Activated CD8-positive, alpha-beta memory T cell treated with anti-CD3 and anti-CD28 coated beads for 24 hours (primary cell): ENCODE results near the gene CORO2A.

ENCODE experiments used
- DNase-seq: peaks from one replicate; pipeline ENCODE4 v3.0.0-alpha.2; 2020

Gene CORO2A

DNA sequence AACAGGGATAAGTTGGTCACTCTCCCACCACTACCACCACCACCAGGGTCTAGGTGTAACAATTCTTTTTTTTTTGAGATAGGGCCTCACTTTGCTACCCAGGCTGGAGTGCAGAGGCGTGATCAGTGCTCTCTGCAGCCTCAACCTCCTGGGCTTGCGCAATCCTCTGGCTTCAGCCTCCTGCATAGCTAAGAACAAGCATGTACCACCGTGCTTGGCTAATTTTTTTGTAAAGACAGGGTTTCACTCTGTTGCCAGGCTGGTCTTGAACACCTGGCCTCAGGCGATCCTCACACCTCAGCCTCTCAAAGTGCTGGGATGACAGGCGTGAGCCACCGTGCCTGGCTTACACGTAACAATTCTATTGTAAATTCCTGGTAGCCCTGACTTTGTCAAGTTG is 27.5 kb downstream of the CORO2A start:
- DNase-seq = no peak

DNA sequence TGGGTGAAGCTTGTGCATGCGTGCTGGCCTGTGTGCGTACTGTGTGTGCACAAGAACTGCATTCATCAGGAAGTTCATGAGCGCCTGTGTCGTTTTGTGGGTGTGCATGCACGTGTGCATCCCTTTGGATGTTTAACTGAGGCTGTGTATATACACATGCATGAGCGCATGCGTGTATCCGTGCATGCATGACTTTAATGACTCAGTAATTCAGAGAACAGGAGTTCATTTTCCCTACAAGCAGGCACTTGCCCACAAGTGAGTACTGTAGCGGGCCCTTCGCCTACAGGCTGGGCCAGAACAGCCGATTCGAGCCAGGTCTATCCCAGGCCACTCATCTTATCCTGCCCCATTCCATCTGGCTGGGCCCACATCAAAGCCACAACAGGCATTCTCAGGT is 29.8 kb downstream of the CORO2A start:
- no peak for DNase-seq

DNA sequence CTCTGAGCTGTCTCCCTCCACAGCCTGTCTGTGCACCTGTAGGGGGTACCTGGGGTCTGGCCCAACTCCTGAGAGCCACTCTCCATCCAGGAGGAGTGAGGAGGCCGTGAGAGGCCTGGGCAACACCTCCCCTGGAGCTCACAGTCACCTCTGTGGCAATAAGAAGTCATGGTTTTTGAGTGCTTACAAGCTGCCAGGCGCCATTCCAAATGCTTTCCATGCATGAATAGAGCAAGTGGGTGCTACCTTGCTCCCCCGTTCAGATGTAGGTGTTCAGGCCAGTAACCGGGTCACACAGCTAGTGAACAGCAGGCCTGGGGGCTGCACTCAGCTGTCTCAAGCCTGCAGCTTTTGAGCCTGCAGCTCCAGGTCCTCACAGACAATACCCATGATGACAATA is 30.6 kb downstream of the CORO2A start:
- no peak for DNase-seq

GRCh38 chr9:98159790-98160189 is 32.6 kb downstream of the CORO2A start:
- DNase-seq = no peak

DNA sequence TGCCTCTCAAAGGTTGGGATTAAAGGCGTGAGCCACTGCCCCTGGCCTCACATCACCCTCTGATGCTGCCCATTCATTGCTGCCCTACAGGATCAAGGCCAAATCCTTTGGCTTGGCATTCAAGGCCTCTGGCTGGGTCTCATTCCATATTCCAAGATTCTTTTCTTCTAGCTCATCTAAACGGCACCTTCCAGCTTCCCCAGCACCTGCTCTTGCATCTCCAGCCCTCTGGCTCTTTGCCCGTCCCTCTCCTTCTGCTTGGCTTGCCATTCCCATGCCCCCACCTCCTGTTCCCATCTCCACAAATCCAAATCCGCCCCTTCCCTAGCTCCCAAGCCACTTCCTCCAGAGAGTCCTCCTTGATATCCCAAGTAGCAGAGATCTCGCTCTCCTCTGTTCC is 33.1 kb downstream of the CORO2A start:
- no peak for DNase-seq

- DNase-seq = no peak
Measured at GRCh38 chr9:98158071-98158831, 34.2 kb downstream of the CORO2A start.

- DNase-seq = no peak
Measured at GRCh38 chr9:98157372-98157771, 35.1 kb downstream of the CORO2A start.

DNA sequence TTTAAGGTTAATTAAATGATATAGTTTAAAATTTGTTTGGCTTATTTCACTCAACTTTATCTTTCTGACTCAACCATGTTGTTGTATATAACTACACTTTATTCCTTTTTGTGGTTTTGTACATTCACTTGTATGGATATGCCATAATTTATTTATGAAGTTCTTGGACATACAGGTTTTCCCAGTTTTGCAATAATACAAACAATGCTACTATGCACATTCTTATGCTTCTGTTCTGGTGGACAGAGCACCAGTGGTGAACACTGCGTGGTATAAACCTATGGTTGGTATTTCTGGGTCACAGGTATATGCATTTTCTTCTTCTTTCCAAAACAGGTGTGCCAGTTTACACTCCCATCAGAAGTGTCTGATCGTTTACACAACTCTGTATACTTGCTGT is 37.8 kb downstream of the CORO2A start:
- DNase-seq = no peak

DNA sequence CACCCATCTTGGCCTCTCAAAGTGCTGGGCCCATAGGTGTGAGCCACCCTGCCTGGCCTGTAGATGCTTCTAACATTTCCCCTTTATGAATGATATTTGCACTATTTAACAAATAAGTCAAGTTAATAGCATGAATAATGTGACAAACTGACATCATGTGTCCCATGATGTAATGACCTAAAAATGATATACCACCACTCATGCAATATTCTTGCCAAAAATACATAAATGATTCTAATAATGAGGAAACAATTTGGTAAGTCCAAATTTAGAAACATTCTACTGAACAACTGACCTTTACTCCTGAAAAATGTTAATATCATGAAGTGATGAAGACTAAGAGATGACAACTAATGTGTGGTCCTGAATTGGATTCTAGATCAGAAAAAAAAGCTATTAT is 39.9 kb downstream of the CORO2A start:
- no peak for DNase-seq

DNA sequence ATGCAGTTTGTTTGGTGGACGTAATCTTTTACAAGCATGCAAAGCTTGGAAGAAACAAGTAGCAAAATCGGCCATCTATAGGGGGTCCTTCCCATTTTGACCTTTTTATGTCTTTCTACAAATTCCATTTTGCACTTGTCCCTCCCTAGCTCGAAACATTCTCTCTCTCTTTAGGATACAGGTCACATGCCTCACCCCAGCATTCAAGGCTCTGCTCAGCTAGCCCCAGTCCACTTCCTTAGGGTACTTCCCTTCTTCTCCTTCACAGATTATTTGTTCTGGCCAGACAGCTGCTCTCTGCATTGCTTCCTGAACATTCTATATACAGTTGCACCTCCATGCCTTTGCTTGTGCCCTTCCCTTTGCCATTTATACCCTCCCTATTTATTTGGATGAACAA is 41.7 kb downstream of the CORO2A start:
- no peak for DNase-seq

DNA sequence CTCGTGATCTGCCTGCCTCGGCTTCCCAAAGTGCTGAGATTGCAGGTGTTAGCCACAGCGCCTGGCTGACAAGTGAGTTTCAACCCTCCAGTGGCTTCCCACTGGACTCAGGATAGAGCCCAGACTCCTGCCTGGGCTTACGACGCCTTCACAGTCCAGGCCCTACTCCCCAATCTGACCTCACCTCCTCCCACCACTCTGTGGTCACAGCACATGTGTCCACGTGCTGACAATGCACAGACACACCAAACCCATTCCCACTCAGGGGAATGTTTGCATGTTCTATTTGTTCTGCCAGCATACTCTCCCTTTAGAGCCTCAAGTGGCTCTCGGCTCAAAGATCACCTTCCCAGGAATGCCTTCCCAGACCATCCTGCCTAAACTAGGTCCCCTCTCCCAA is 42.3 kb downstream of the CORO2A start:
- DNase-seq = no peak

- no peak for DNase-seq
Measured at GRCh38 chr9:98149422-98149821, 43.0 kb downstream of the CORO2A start.

GRCh38 chr9:98148486-98148885 is 44.0 kb downstream of the CORO2A start:
- no peak for DNase-seq

- no peak for DNase-seq
Measured at GRCh38 chr9:98147582-98147981, 44.9 kb downstream of the CORO2A start.

GRCh38 chr9:98146101-98146991 is 46.1 kb downstream of the CORO2A start:
- DNase-seq = no peak

DNA sequence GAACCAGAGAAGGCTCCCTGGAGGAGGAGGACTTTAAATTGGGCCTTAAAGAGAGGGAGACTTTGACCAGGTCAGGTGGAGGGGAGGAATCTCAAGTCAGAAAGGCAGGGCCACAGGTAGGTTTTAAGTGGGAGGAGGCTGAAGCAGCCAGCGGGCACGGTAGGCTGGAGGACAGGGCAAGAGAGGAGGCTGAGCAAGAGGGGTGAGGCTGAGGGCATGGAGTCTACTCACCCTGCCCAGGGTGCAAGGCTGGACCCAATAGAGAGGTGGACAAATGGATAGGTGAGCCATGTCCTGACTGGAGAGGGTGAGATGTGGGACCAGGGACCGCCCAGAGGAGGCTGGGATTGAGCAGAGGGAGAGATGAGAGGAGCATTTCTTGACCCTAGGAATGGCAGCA is 47.8 kb downstream of the CORO2A start:
- DNase-seq = no peak

- no peak for DNase-seq
Measured at GRCh38 chr9:98144076-98144475, 48.4 kb downstream of the CORO2A start.

DNA sequence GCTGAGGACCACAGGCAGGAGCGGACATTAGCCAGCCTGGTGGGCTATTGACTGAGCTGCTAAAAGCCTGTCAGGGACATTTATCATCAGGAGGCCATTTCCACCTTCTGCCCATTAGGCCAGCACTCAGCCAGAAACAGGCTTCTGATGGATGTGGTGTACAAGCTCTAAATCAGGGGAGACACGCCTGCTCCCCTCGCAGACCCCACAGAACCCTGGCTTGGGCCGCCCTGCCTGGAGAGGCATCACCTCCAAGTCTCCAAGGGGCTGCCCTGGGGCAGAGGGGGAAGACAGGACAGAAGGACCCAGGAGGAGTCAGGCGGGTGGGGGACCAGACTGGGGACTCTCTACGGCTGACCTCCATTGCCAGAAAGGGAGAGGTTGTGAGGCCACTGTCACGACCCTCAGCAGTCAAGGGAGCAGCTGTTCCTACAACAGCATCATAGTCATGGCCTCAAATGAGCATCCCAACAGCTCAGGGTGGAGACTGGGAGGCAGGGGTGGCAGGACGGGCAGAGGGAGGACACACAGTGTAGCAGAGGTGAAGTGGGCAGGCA is 49.4 kb downstream of the CORO2A start:
- no peak for DNase-seq

GRCh38 chr9:98142182-98142907 is 50.1 kb downstream of the CORO2A start:
- no peak for DNase-seq

DNA sequence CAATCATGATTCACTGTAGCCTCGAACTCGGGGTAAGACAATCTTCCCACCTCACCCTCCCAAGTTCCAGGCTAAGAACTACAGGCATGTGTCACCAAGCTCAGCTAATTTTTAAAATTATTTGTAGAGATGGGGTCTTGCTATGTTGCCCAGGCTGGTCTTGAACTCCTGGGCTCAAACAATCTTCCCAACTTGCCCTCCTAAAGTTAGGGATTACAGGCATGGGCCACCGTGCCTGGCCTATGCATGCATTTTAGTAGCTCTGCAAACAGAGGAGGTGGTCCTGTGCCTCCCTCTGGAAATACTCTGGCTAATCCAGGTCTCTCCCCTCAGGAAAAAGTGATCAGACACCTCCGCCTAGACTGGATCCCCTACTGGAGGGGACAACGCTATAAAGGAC is 51.9 kb downstream of the CORO2A start:
- no peak for DNase-seq

GRCh38 chr9:98136489-98136888 is 55.9 kb downstream of the CORO2A start:
- DNase-seq = no peak

- no peak for DNase-seq
Measured at GRCh38 chr9:98135938-98136337, 56.5 kb downstream of the CORO2A start.

DNA sequence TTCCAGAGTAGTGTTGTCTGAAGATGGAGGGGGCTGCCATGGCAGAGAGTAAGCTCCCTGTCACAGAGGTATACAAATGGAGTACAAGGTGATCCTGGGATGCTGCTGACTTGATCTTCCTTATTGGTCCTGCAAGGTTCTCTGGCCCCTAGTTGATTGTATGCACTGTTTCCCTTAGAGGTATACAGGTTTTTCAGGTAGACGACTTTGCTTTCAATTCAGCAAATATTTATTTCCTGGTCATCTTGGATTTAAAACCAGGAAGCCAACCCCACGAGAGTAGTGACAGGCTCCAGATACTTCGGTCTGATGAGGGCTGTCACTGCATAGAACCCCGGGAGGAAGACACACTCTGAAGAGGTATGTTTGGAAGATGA is 56.9 kb downstream of the CORO2A start:
- no peak for DNase-seq
